ENCODE results near the gene GRM2. TPM values are rescaled to one million over a fixed set of nuclear protein-coding genes. Genes with fewer than 3 reads are reported as not detected.
"Not testable (repeated sequence)": the region's sequence is repeated elsewhere in the genome, so short reads cannot be mapped to it uniquely, and the experiment has no call there.

Gene GRM2
- total RNA-seq, 1 donor from 2014 or later = 1.2 TPM

GRCh38 chr3:51720292-51721061 lies 13.6 kb downstream of the GRM2 start:
- intact Hi-C loops (cut with micrococcal nuclease) = no loop called here

DNA sequence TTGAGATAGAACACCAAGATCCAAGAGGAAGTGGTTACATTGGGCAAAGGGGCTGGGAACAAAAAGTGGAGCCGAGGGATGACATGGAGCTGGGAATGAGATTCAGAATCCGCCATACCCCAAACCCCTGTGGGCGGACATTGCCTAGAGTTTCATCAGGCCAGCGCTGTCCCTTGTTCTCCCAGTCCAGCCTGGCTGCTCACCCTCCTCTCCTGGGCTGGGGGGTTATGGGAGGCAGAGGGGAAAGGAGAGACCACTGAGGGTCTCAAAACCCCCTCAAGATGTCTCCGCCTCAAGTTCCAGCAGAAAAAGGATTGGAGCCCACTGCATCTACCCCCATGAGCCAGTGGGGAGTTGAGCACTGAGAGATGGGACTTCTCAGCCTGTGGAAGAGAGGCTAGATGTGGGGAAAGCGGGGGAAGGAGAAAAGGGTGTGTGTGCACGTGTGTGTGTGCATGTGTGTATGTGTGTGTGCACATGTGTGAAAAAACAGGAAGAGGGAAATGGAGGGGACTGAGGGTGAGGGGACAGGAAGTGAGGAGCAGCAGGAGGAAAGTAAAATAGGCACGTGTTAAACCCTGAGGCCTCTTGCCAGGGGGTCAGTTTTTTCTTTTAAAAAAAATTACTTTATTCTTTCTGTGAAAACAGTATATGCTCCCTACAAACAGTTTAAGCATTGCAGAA lies 14.3 kb downstream of the GRM2 start:
- intact Hi-C loops (cut with micrococcal nuclease) = no loop called here

DNA sequence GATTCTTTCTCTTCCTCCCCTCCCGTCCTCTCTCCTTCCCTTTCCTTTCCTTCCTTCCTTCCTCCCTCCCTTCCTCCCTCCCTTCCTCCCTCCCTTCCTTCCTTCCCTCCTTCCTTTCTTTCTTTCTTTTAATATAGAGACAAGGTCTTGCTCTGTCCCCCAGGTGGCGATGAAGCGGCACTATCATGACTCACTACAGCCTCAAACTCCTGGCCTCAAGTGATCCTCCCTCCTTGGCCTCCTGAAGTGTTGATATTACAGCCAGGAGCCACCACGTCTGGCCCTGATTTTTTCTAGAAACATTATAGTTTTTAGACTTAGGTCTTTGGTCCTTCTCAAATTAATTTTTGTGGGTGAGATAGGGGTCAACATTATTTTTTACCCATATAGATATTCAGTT lies 15.5 kb downstream of the GRM2 start:
- intact Hi-C loops (cut with micrococcal nuclease) = no loop called here

DNA sequence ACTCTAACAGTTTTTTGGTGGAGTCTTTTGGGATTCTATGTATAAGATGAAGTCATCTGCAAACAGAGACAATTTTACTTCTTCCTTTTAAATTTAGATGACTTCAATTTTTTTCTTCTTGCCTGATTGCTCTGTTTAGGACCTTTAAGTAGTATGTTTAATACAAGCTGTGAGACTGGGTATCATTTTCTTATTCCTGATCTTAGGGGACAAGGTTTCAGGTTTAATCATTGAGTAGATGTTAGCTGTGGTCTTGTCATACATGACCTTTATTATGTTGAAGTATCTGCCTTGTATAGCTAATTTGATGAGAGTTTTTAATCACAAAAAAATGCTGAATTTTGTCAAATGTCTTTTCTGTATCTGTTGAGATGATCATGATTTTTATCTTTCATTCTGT lies 20.6 kb downstream of the GRM2 start:
- intact Hi-C loops (cut with micrococcal nuclease) = no loop called here

GRCh38 chr3:51729042-51729633 lies 22.3 kb downstream of the GRM2 start:
- intact Hi-C loops (cut with micrococcal nuclease) = no loop called here

GRCh38 chr3:51733859-51734571 lies 27.1 kb downstream of the GRM2 start:
- intact Hi-C loops (cut with micrococcal nuclease) = no loop called here

GRCh38 chr3:51734572-51734907 lies 27.7 kb downstream of the GRM2 start:
- intact Hi-C loops (cut with micrococcal nuclease) = no loop called here

DNA sequence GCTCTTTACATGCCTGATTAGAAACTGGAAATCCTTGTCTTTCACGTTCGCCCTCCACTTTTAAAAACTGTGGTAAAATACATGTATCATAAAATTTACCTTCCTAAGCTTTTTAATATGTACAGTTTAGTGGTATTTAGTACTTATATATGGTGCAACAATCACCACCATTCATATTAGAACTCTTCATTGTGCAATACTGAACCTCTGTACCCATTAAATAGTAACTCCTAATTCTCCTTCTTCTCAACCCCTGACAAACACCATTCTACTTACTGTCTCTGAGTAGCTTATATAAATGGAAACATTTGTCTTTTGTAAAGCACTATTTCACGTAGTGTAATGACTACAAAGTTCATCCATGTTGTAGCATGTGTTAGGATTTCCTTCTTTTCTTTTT lies 28.2 kb downstream of the GRM2 start:
- intact Hi-C loops (cut with micrococcal nuclease) = no loop called here

DNA sequence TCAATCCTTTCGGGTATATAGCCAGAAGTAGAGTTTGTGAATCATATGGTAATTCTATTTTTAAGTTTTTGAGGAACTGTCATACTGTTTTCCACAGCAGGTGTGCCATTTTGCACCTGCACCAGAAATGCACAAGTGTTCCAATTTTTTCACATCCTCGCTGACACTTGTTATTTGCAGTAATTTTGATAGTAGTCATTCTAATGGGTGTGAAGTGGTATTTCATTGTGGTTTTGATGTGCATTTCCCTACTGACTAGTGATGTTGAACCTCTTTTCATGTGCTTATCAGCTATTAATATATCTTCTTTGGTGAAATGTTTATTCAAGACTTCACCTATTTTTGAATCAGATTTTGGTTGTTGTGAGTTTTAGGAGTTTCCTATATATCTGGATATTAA lies 29.1 kb downstream of the GRM2 start:
- intact Hi-C loops (cut with micrococcal nuclease) = no loop called here

DNA sequence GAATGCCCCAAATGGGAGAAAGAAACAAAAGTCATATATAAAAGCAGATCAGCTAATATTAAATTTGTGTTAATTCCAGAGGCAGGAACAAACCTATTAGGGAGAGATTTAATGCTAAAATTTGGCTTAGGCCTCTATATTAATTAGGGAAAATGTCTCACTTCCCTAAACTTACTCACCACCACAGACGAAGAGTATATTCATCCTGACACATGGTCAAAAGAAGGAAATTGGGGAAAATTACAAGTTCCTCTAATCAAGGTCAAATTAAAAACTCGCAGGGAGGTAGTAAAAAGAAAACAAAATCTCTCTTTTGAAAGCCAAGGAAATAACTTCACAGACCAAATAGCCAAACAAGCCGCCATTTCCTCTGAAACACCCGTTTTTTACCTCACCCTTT lies 32.2 kb downstream of the GRM2 start:
- intact Hi-C loops (cut with micrococcal nuclease) = no loop called here

DNA sequence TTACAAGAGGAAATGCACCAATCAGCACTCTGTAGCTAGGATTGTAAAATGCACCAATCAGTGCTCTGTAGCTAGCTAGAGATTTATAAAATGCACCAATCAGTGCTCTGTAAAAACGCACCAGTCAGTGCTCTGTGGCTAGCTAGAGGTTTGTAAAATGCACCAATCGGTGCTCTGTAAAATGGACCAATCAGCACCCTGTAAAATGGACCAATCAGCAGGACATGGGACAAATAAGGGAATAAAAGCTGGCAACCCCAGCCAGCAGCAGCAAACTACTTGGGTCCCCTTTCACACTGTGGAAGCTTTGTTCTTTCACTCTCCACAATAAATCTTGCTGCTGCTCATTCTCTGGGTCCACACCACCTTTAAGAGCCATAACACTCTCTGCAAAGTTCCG lies 35.5 kb downstream of the GRM2 start:
- intact Hi-C loops (cut with micrococcal nuclease) = not testable (repeated sequence)

GRCh38 chr3:51742978-51743377 lies 36.1 kb downstream of the GRM2 start:
- intact Hi-C loops (cut with micrococcal nuclease) = not testable (repeated sequence)

- intact Hi-C loops (cut with micrococcal nuclease) = no loop called here
These were observed 41.0 kb downstream of the GRM2 start for GRCh38 chr3:51747840-51748239.

DNA sequence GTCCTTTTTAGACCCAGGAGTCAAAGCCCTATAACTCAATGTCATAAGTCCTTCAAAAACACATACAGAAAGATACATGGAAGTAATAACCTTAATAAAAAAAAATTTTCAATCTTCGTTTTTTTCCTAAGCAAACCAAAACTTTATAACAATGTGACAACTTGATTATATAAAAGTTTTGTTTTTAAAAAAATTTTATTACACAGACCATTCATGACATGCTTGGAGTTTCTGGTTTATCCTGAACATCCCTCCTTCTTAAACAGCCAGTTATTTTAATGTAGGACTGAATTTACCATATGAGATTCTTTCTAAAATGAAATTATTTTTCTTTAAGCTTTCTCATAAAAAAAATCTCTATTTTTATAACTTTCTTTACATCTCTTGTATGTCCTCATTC lies 41.5 kb downstream of the GRM2 start:
- intact Hi-C loops (cut with micrococcal nuclease) = no loop called here

DNA sequence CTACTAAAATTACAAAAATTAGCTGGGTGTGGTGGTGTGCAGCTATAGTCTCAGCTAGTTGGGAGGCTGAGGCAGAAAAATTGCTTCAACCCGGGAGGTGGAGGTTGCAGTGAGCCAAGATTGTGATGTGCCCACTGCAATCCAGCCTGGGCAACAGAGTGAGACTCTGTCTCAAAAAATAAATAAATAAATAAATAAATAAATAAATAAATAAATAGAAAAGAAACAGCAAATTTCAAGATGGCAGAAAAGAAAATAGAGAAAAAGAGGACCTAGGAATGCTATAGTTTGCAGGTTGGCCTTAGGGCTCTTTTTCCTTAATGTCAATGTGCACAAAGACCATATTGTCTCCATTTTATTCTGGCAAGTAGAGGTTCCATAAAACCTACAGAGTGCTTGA lies 44.0 kb downstream of the GRM2 start:
- intact Hi-C loops (cut with micrococcal nuclease) = no loop called here

DNA sequence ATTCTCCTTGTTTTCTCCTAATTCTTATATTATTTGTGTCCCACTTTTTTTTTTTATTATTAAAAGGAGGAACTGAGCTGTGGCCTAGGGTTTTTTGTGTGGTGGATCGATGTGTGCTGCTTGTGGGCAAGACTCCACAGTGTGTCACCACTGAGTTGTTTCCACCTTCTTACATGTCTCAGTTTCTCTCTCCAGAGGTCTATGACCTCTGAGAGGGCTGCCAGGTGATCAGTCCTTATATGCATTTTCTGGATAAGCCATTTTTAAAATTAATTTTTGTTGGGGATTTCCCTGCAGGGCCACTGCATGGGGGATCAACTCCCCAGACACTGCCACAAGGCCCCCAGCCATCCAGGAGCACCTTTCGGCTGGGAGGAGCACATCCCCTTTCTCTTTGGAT lies 44.4 kb downstream of the GRM2 start:
- intact Hi-C loops (cut with micrococcal nuclease) = no loop called here

- intact Hi-C loops (cut with micrococcal nuclease) = not testable (repeated sequence)
These were observed 47.2 kb downstream of the GRM2 start for GRCh38 chr3:51753763-51754750.

GRCh38 chr3:51759203-51759602 lies 52.3 kb downstream of the GRM2 start:
- intact Hi-C loops (cut with micrococcal nuclease) = no loop called here

Data from T-helper 2 cell treated with Interferon-gamma antibody and Interleukin-4, amounts not matched to agents 100 ng/mL and 5 ng/mL, for 36 hours (primary cell).